ENCODE results near the gene GLRX2.

DNA sequence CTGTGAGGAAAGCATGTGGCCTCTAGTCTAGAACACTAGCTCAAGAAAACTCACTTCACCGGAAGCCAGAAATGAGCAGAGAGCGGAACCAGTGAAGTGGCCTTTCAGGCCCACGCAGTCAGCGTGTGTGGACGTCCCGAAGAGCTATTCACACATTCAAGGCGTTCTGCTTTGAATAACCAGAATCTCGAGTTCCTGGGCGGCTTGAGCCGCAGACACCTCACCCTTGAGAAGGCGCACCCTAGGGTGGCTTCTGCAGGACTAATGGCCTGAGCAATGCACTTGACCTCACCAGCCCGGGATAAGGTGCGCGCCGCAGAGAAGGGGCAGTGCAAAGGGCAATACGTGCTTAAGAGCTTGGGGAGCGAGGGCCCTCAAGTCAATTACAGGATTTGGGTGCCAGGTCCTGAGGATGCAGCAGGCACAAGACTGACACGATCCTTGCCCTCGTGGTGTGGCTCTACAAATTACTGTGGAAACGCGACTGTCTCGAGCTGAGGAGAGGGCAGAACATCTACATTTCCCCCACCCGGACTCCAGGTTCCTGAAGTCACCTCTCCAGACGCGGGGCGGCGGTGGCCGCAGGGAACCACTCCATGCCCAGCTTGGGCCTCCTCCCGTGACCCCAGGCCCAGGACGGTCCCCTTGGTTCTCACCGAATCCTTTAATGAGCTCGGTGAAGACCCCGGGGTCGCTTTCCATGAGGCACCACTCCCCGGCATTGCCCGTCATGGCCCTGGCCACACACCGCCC is 46.5 kb downstream of the GLRX2 start:
- TF ChIP-seq POLR2A (IDR thresholded peaks at IDR 0.05) = no peak
- TF ChIP-seq, protein P1, sequence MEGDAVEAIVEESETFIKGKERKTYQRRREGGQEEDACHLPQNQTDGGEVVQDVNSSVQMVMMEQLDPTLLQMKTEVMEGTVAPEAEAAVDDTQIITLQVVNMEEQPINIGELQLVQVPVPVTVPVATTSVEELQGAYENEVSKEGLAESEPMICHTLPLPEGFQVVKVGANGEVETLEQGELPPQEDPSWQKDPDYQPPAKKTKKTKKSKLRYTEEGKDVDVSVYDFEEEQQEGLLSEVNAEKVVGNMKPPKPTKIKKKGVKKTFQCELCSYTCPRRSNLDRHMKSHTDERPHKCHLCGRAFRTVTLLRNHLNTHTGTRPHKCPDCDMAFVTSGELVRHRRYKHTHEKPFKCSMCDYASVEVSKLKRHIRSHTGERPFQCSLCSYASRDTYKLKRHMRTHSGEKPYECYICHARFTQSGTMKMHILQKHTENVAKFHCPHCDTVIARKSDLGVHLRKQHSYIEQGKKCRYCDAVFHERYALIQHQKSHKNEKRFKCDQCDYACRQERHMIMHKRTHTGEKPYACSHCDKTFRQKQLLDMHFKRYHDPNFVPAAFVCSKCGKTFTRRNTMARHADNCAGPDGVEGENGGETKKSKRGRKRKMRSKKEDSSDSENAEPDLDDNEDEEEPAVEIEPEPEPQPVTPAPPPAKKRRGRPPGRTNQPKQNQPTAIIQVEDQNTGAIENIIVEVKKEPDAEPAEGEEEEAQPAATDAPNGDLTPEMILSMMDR (IDR thresholded peaks at IDR 0.05) = no peak
